ENCODE data around the gene IGFL4.

DNA sequence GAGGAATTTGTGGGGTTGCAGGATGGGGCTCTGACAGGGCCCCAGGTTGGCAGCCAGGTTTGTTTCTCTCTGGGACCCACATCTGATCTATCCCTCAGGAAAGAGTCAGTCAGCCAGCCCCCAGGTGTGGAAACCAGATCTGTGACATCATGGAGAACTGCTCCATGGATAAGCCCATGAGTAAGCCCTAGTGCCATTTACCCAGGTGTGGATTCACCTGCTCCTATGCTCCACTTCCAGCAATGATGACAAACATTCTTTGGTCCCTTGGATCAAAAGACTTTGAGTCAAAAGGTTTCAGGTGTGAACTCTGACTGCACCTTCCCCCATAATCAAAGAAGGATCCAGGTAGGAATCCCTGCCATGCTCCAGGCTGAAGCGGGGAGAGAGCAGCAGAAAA is 26.9 kb upstream of the IGFL4 start:
- TF ChIP-seq EGR1 (IDR thresholded peaks at IDR 0.05): no peak
- TF ChIP-seq CREB1 (IDR thresholded peaks at IDR 0.05; ENCODE audit: low read depth): no peak
- no peak for TF ChIP-seq TEAD4 (IDR thresholded peaks at IDR 0.05)
- no peak for TF ChIP-seq EP300 (IDR thresholded peaks at IDR 0.05; ENCODE audit: borderline replicate concordance)
- TF ChIP-seq CEBPB (IDR thresholded peaks at IDR 0.05): no peak
- TF ChIP-seq, protein P1, sequence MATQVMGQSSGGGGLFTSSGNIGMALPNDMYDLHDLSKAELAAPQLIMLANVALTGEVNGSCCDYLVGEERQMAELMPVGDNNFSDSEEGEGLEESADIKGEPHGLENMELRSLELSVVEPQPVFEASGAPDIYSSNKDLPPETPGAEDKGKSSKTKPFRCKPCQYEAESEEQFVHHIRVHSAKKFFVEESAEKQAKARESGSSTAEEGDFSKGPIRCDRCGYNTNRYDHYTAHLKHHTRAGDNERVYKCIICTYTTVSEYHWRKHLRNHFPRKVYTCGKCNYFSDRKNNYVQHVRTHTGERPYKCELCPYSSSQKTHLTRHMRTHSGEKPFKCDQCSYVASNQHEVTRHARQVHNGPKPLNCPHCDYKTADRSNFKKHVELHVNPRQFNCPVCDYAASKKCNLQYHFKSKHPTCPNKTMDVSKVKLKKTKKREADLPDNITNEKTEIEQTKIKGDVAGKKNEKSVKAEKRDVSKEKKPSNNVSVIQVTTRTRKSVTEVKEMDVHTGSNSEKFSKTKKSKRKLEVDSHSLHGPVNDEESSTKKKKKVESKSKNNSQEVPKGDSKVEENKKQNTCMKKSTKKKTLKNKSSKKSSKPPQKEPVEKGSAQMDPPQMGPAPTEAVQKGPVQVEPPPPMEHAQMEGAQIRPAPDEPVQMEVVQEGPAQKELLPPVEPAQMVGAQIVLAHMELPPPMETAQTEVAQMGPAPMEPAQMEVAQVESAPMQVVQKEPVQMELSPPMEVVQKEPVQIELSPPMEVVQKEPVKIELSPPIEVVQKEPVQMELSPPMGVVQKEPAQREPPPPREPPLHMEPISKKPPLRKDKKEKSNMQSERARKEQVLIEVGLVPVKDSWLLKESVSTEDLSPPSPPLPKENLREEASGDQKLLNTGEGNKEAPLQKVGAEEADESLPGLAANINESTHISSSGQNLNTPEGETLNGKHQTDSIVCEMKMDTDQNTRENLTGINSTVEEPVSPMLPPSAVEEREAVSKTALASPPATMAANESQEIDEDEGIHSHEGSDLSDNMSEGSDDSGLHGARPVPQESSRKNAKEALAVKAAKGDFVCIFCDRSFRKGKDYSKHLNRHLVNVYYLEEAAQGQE (IDR thresholded peaks at IDR 0.05; ENCODE audit: low read depth): no peak

Measured in Ishikawa (cell line).